ENCODE data around the gene PRICKLE2. TPM values are rescaled to one million over a fixed set of nuclear protein-coding genes. Genes with fewer than 3 reads are reported as not detected.

PRICKLE2 gene
- total and polyA plus RNA-seq, 10 of the 15 experiments (the other 5 are each of a cell fraction or from before 2014, with no cell fraction given): 0.11 to 2.6 (median 0.69) TPM

- DNase-seq (ENCODE audit: low read depth, low spot score) (no peak), FAIRE-seq (no peak), ATAC-seq (no peak)
- H3K27me3 ChIP-seq (replicated peaks in 1 of 2; ENCODE audit: control insufficient read depth in 2 of 2, insufficient read depth in 2 of 2, low read length in 1 of 2): no peaks in the 10 kb centered on the region; a peak in 1 of 4 replicates
- no peak overlapping the region for H3K9ac ChIP-seq (ENCODE audit: control insufficient read depth, insufficient read depth, low read length)
- RAD21 ChIA-PET (ENCODE audit: unreplicated experiment): no interaction called here
- BruUV-seq (replicated peaks): no TSS peak
- no peak overlapping the region for H2AFZ ChIP-seq (ENCODE audit: control insufficient read depth, low read depth, low read length)
- intact Hi-C loops (cut with micrococcal nuclease; ENCODE audit: unreplicated experiment) (no loop called here), in situ Hi-C loops (cut with MboI) (no loop called here)
- no peaks in the 10 kb centered on the region for H3K4me1 ChIP-seq (ENCODE audit: control insufficient read depth, insufficient read depth, low read length)
- TF ChIP-seq ZBTB4 (CRISPR knock-in tag; IDR thresholded peaks at IDR 0.05) (no peak), NKRF (conservative IDR thresholded peaks at IDR 0.05) (no peak), RAD51 (IDR thresholded peaks at IDR 0.05) (no peak), SPI1 (IDR thresholded peaks at IDR 0.05; ENCODE audit: borderline replicate concordance, insufficient read depth, low read depth, low read length) (no peak), ATF3 (IDR thresholded peaks at IDR 0.05; ENCODE audit: borderline replicate concordance, extremely low read depth, low read depth, low read length) (no peak)
- no peaks in the 10 kb centered on the region for H4K20me1 ChIP-seq (ENCODE audit: control insufficient read depth, insufficient read depth)
- no peaks in the 10 kb centered on the region for H3K36me3 ChIP-seq (ENCODE audit: control insufficient read depth in 2 of 2, insufficient read depth in 2 of 2, low read length in 1 of 2)
- CTCF ChIA-PET: no interaction called here
- H3K9me3 ChIP-seq (replicated peaks; ENCODE audit: control insufficient read depth, insufficient read depth, low read length): no peaks in the 10 kb centered on the region
- H3K4me3 ChIP-seq: no peak overlapping the region
- no peak overlapping the region for H3K27ac ChIP-seq (ENCODE audit: control insufficient read depth, insufficient read depth)
- SMC1A ChIA-PET (ENCODE audit: uncharacterized antibody, unreplicated experiment): no interaction called here
- no peaks in the 10 kb centered on the region for H3K79me2 ChIP-seq (ENCODE audit: control insufficient read depth, insufficient read depth, low read length)
- H3K4me2 ChIP-seq (ENCODE audit: control insufficient read depth, insufficient read depth): no peak overlapping the region
- 34% methylated on average over 3 of the region's 3 CpGs for WGBS (ENCODE audit: insufficient coverage, insufficient replicate concordance, low lambda C conversion rate, missing lambda C conversion rate)
- POLR2A ChIA-PET: no interaction called here
These were observed 170.8 kb downstream of the PRICKLE2 start for GRCh38 chr3:64054488-64054887.

Data from GM12878 (cell line).